GM06990 (cell line): Measurements from ENCODE around the gene RBP2.

ENCODE experiments used
- DNase-seq: peaks from one replicate; pipeline ENCODE4 v3.0.0-alpha.2; 2011; ENCODE audit not compliant: insufficient read length; ENCODE audit errors: extremely low read depth
- H3K27me3 ChIP-seq: replicated peaks from 2 replicates; pipeline ENCODE4 v1.6.0; 2011; ENCODE audit warnings: low read length; ENCODE audit not compliant: control insufficient read depth, insufficient read depth
- H3K36me3 ChIP-seq: 2 replicates; pipeline ENCODE4 v1.5.1; 2011; ENCODE audit warnings: low read length; ENCODE audit not compliant: control insufficient read depth, insufficient read depth
- H3K4me3 ChIP-seq: replicated peaks from 2 replicates; pipeline ENCODE4 v1.5.1; 2011; ENCODE audit warnings: low read depth, mild to moderate bottlenecking, control low read depth, low read length
- TF ChIP-seq, protein P1 (sequence below): IDR thresholded peaks from 2 replicates; pipeline ENCODE4 v1.5.1; 2011; ENCODE audit warnings: low read length, control low read depth, mild to moderate bottlenecking, inconsistent platforms; ENCODE audit not compliant: insufficient read depth, poor library complexity, severe bottlenecking

Gene RBP2

DNA sequence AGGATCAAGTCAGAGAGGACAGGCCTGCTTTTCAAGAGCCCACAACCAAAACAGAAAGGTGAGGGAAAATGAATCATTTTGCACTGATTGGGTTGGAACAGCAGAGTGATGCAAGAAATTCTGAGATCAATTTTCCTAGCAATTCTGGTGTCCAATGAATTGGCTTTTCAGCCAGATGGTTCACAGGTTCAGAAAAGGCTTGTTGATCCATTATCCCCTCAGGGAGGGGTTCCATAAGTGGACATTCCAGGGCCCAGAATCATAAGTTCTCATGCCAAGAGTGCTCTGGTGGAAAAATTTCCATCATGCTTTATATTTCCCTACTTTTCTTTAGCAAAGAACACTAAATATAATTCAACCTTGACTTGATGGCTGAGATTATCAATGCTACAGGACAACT, 16.2 kb downstream of the RBP2 start:
- H3K27me3 ChIP-seq = no peaks in the 10 kb centered on the region
- no peaks in the 10 kb centered on the region for H3K36me3 ChIP-seq
- no peak for DNase-seq
- H3K4me3 ChIP-seq = no peak overlapping the region
- TF ChIP-seq, protein P1, sequence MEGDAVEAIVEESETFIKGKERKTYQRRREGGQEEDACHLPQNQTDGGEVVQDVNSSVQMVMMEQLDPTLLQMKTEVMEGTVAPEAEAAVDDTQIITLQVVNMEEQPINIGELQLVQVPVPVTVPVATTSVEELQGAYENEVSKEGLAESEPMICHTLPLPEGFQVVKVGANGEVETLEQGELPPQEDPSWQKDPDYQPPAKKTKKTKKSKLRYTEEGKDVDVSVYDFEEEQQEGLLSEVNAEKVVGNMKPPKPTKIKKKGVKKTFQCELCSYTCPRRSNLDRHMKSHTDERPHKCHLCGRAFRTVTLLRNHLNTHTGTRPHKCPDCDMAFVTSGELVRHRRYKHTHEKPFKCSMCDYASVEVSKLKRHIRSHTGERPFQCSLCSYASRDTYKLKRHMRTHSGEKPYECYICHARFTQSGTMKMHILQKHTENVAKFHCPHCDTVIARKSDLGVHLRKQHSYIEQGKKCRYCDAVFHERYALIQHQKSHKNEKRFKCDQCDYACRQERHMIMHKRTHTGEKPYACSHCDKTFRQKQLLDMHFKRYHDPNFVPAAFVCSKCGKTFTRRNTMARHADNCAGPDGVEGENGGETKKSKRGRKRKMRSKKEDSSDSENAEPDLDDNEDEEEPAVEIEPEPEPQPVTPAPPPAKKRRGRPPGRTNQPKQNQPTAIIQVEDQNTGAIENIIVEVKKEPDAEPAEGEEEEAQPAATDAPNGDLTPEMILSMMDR = no peak

- Histone ChIP-seq H3K4me3 (no peak overlapping the region), H3K27me3 (no peaks in the 10 kb centered on the region), H3K36me3 (no peaks in the 10 kb centered on the region)
- TF ChIP-seq, protein P1 = no peak
- DNase-seq = no peak
Measured at GRCh38 chr3:139458348-139458747, 18.0 kb downstream of the RBP2 start.

GRCh38 chr3:139457066-139457465, 19.2 kb downstream of the RBP2 start:
- H3K36me3 ChIP-seq = no peaks in the 10 kb centered on the region
- no peak overlapping the region for H3K4me3 ChIP-seq
- H3K27me3 ChIP-seq = no peaks in the 10 kb centered on the region
- TF ChIP-seq, protein P1 = no peak
- no peak for DNase-seq

DNA sequence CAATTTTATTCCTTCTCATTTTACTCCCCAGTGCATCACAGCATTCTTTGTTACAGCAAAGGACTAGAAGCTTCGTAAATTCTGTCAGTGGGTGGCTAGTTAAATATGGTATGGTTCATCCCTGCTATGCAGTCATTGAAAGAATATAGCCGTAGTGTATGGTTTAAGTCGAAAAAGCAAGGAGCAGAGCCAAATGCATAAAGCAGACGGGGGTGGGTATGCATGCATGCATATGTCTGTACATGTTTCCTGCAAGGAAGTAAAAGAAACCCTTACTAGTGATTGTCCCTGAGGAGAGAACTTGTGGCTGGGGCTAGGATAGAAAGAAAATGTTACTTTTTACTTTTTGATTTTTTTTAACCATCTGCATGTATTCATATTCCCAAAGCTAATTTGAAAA, 19.9 kb downstream of the RBP2 start:
- DNase-seq = no peak
- Histone ChIP-seq H3K27me3 (no peaks in the 10 kb centered on the region), H3K4me3 (no peak overlapping the region), H3K36me3 (no peaks in the 10 kb centered on the region)
- TF ChIP-seq, protein P1 = no peak

DNA sequence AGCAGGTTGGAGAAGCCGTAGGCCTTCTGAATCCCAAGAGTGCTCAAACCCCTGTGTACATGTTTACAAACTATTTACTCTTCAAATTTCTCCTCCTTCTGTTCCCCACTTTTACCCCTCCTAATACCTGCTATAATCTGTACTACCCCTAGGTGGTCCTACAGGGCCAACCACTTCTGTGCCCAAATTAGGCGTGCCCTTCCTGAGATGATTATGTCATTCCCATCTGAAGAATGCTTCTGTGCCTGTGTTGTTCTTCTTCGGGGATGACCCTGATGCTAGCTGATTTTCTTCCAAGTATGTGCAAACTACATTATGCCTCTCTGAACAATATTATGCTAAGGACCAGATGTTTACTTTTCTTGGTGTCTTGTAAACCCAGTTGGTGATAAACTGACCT, 20.5 kb downstream of the RBP2 start:
- Histone ChIP-seq H3K27me3 (no peaks in the 10 kb centered on the region), H3K4me3 (no peak overlapping the region), H3K36me3 (no peaks in the 10 kb centered on the region)
- no peak for DNase-seq
- TF ChIP-seq, protein P1 = peak; percentile 15

DNA sequence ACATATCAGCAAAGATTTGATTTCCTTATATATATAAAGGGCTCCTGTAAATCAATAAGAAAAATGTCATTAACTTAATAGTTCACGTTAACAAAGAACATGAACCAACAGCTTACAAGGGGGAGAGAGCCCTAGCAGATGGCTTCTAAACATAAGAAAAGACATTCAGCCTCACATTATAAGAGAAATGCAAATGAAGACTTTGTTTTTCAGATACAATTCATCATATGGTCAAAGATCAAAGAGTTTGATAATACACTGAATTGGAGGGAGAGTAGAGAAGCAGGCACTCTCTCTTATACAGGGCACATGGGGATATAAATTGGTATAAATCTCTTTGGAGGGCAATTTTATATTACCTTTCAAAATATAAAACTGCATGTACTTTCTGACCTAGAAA, 21.1 kb downstream of the RBP2 start:
- Histone ChIP-seq H3K4me3 (no peak overlapping the region), H3K36me3 (no peaks in the 10 kb centered on the region), H3K27me3 (no peaks in the 10 kb centered on the region)
- no peak for DNase-seq
- TF ChIP-seq, protein P1 = no peak
